ENCODE data around the gene SYT1. TPM values are rescaled to one million over a fixed set of nuclear protein-coding genes. Genes with fewer than 3 reads are reported as not detected.

SYT1 gene
- total and polyA plus RNA-seq, 2 donors = 0.82 to 1.5 TPM

- Histone ChIP-seq H3K36me3 (ENCODE audit: control insufficient read depth in 2 of 2, insufficient read depth in 2 of 2, low read length in 1 of 2) (no peaks in the 10 kb centered on the region), H3K27ac (ENCODE audit: low read depth in 1 of 2, low read length in 1 of 2) (no peak overlapping the region), H3K9me3 (ENCODE audit: control insufficient read depth in 2 of 2, insufficient read depth in 1 of 2, low read length in 1 of 2) (no peaks in the 10 kb centered on the region), H3K27me3 (ENCODE audit: control insufficient read depth in 2 of 2, insufficient read depth in 1 of 2, low read length in 1 of 2) (no peaks in the 10 kb centered on the region), H3K4me3 (ENCODE audit: low read length in 2 of 2) (no peak overlapping the region), H3K4me1 (ENCODE audit: control insufficient read depth in 2 of 2, insufficient read depth in 2 of 2, low read length in 2 of 2) (peaks cover 0 to 4% of the 10 kb centered on the region in 2 donors)
- 95% methylated on average over 4 of the region's 4 CpGs for WGBS
- no peak for DNase-seq (ENCODE audit: low read depth in 6 of 9, low spot score in 9 of 9)
Observed at GRCh38 chr12:79250186-79250585, 385.6 kb downstream of the SYT1 start.

- H3K27ac ChIP-seq (ENCODE audit: low read depth in 1 of 2, low read length in 1 of 2) = no peak overlapping the region
- H3K4me1 ChIP-seq (ENCODE audit: control insufficient read depth in 2 of 2, insufficient read depth in 2 of 2, low read length in 2 of 2) = peaks cover 0 to 4% of the 10 kb centered on the region in 2 donors
- H3K27me3 ChIP-seq (ENCODE audit: control insufficient read depth in 2 of 2, insufficient read depth in 1 of 2, low read length in 1 of 2) = no peaks in the 10 kb centered on the region
- H3K9me3 ChIP-seq (ENCODE audit: control insufficient read depth in 2 of 2, insufficient read depth in 1 of 2, low read length in 1 of 2) = no peaks in the 10 kb centered on the region
- H3K4me3 ChIP-seq (ENCODE audit: low read length in 2 of 2) = no peak overlapping the region
- H3K36me3 ChIP-seq (ENCODE audit: control insufficient read depth in 2 of 2, insufficient read depth in 2 of 2, low read length in 1 of 2) = no peaks in the 10 kb centered on the region
- WGBS = 92% methylated on average over 2 of the region's 2 CpGs
- DNase-seq (ENCODE audit: low read depth in 6 of 9, low spot score in 9 of 9) = no peak
Observed at GRCh38 chr12:79250960-79251755, 386.6 kb downstream of the SYT1 start.

GRCh38 chr12:79252358-79253075 lies 387.9 kb downstream of the SYT1 start:
- DNase-seq (ENCODE audit: low read depth in 6 of 9, low spot score in 9 of 9) = no peak
- WGBS = 85% methylated on average over 4 of the region's 4 CpGs

GRCh38 chr12:79255288-79255687 lies 390.7 kb downstream of the SYT1 start:
- no peaks in the 10 kb centered on the region for H3K27me3 ChIP-seq (ENCODE audit: control insufficient read depth in 2 of 2, insufficient read depth in 1 of 2, low read length in 1 of 2)
- 86% methylated on average over 2 of the region's 2 CpGs for WGBS

More at GRCh38 chr12:79252358-79253075, 387.9 kb downstream of the SYT1 start:
- Histone ChIP-seq H3K27me3 (ENCODE audit: control insufficient read depth in 2 of 2, insufficient read depth in 1 of 2, low read length in 1 of 2) (no peaks in the 10 kb centered on the region), H3K36me3 (ENCODE audit: control insufficient read depth in 2 of 2, insufficient read depth in 2 of 2, low read length in 1 of 2) (no peaks in the 10 kb centered on the region), H3K4me3 (ENCODE audit: low read length in 2 of 2) (no peak overlapping the region), H3K27ac (ENCODE audit: low read depth in 1 of 2, low read length in 1 of 2) (no peak overlapping the region), H3K9me3 (ENCODE audit: control insufficient read depth in 2 of 2, insufficient read depth in 1 of 2, low read length in 1 of 2) (no peaks in the 10 kb centered on the region), H3K4me1 (ENCODE audit: control insufficient read depth in 2 of 2, insufficient read depth in 2 of 2, low read length in 2 of 2) (peaks cover 0 to 4% of the 10 kb centered on the region in 2 donors)

GRCh38 chr12:79260923-79261322 lies 396.3 kb downstream of the SYT1 start:
- Histone ChIP-seq H3K27ac (ENCODE audit: low read depth in 1 of 2, low read length in 1 of 2) (no peak overlapping the region), H3K36me3 (ENCODE audit: control insufficient read depth in 2 of 2, insufficient read depth in 2 of 2, low read length in 1 of 2) (no peaks in the 10 kb centered on the region), H3K27me3 (ENCODE audit: control insufficient read depth in 2 of 2, insufficient read depth in 1 of 2, low read length in 1 of 2) (no peaks in the 10 kb centered on the region), H3K4me3 (ENCODE audit: low read length in 2 of 2) (no peak overlapping the region), H3K9me3 (ENCODE audit: control insufficient read depth in 2 of 2, insufficient read depth in 1 of 2, low read length in 1 of 2) (no peaks in the 10 kb centered on the region), H3K4me1 (ENCODE audit: control insufficient read depth in 2 of 2, insufficient read depth in 2 of 2, low read length in 2 of 2) (peaks cover 0 to 2% of the 10 kb centered on the region in 2 donors)
- 87% methylated on average over 2 of the region's 2 CpGs for WGBS
- no peak for DNase-seq (ENCODE audit: low read depth in 6 of 9, low spot score in 9 of 9)

More at GRCh38 chr12:79255288-79255687, 390.7 kb downstream of the SYT1 start:
- no peaks in the 10 kb centered on the region for H3K9me3 ChIP-seq (ENCODE audit: control insufficient read depth in 2 of 2, insufficient read depth in 1 of 2, low read length in 1 of 2)
- H3K27ac ChIP-seq (ENCODE audit: low read depth in 1 of 2, low read length in 1 of 2) = no peak overlapping the region
- H3K4me1 ChIP-seq (ENCODE audit: control insufficient read depth in 2 of 2, insufficient read depth in 2 of 2, low read length in 2 of 2) = peaks cover 0 to 4% of the 10 kb centered on the region in 2 donors
- no peaks in the 10 kb centered on the region for H3K36me3 ChIP-seq (ENCODE audit: control insufficient read depth in 2 of 2, insufficient read depth in 2 of 2, low read length in 1 of 2)
- H3K4me3 ChIP-seq (ENCODE audit: low read length in 2 of 2) = no peak overlapping the region
- no peak for DNase-seq (ENCODE audit: low read depth in 6 of 9, low spot score in 9 of 9)

GRCh38 chr12:79262938-79263337 lies 398.4 kb downstream of the SYT1 start:
- Histone ChIP-seq H3K27ac (ENCODE audit: low read depth in 1 of 2, low read length in 1 of 2) (no peak overlapping the region), H3K4me3 (ENCODE audit: low read length in 2 of 2) (no peak overlapping the region), H3K36me3 (ENCODE audit: control insufficient read depth in 2 of 2, insufficient read depth in 2 of 2, low read length in 1 of 2) (no peaks in the 10 kb centered on the region), H3K4me1 (ENCODE audit: control insufficient read depth in 2 of 2, insufficient read depth in 2 of 2, low read length in 2 of 2) (peaks cover 0 to 8% of the 10 kb centered on the region in 2 donors), H3K9me3 (ENCODE audit: control insufficient read depth in 2 of 2, insufficient read depth in 1 of 2, low read length in 1 of 2) (no peaks in the 10 kb centered on the region), H3K27me3 (ENCODE audit: control insufficient read depth in 2 of 2, insufficient read depth in 1 of 2, low read length in 1 of 2) (no peaks in the 10 kb centered on the region)
- WGBS = 89% methylated on average over 3 of the region's 3 CpGs
- no peak for DNase-seq (ENCODE audit: low read depth in 6 of 9, low spot score in 9 of 9)

DNA sequence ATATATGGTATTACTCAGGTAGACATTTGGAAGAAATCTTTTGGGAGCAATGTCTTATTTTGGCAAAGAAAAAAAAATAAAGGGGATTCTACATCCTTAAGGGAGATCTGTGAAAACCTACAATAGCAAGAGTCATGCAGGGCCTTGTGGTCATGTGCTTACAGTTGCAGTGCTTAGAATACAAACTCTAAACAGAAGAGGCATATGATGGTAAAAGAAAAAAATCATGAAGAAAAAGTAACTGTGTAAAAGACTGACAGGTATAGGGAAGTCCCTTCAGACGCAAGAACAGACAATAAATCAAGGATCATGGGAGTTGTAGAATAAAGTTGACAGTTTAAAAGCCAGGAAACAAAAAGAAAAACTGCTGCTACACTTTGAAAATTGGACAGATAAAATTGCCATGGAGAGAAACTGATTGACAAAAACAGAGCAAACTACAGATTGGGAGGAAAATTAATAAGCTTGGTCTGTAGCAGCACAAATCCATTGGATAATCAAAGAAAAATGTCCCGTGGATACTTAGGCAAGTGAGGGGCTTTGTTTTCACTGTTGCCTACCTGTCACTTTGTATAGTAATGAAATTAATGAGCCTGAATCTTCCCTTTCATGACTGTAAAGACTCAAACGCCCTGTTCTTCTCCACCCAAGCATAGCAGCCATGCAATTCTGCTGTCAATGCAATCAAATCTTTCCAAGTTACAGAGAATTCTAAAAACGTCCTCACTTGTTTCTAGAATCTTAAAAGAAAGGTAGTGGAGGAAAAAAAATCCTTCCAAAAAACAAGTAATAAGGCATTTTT lies 402.0 kb downstream of the SYT1 start:
- 45% methylated on average over 4 of the region's 4 CpGs for WGBS
- H3K9me3 ChIP-seq (ENCODE audit: control insufficient read depth in 2 of 2, insufficient read depth in 1 of 2, low read length in 1 of 2) = no peaks in the 10 kb centered on the region
- no peak overlapping the region for H3K27ac ChIP-seq (ENCODE audit: low read depth in 1 of 2, low read length in 1 of 2)
- H3K27me3 ChIP-seq (ENCODE audit: control insufficient read depth in 2 of 2, insufficient read depth in 1 of 2, low read length in 1 of 2) = no peaks in the 10 kb centered on the region
- DNase-seq (ENCODE audit: low read depth in 6 of 9, low spot score in 9 of 9) = no peak
- no peaks in the 10 kb centered on the region for H3K36me3 ChIP-seq (ENCODE audit: control insufficient read depth in 2 of 2, insufficient read depth in 2 of 2, low read length in 1 of 2)
- H3K4me1 ChIP-seq (ENCODE audit: control insufficient read depth in 2 of 2, insufficient read depth in 2 of 2, low read length in 2 of 2) = peaks cover 0 to 6% of the 10 kb centered on the region in 2 donors
- no peak overlapping the region for H3K4me3 ChIP-seq (ENCODE audit: low read length in 2 of 2)

DNA sequence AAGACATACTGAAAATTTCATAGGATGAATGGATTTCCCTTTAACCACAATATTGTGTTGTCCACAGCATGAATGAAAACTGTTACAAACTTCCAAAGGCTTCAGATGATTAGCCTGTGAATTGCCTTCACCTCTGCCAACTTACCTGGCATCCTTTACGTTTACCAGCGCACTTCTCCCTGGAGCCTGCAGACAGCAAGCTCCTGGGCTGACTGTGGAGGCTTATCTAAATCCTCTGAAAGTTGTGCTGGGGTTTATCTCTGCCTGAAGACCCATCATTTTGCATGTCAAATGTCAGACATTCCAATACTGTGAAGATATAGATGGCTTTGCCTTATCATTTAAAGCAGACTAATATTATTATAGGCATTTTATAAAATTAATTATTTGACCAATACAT lies 403.0 kb downstream of the SYT1 start:
- 90% methylated on average over 2 of the region's 2 CpGs for WGBS
- H3K4me1 ChIP-seq (ENCODE audit: control insufficient read depth in 2 of 2, insufficient read depth in 2 of 2, low read length in 2 of 2) = peaks cover 0 to 9% of the 10 kb centered on the region in 2 donors

More for the DNA sequence above, 403.0 kb downstream of the SYT1 start:
- Histone ChIP-seq H3K9me3 (ENCODE audit: control insufficient read depth in 2 of 2, insufficient read depth in 1 of 2, low read length in 1 of 2) (no peaks in the 10 kb centered on the region), H3K36me3 (ENCODE audit: control insufficient read depth in 2 of 2, insufficient read depth in 2 of 2, low read length in 1 of 2) (no peaks in the 10 kb centered on the region), H3K27me3 (ENCODE audit: control insufficient read depth in 2 of 2, insufficient read depth in 1 of 2, low read length in 1 of 2) (no peaks in the 10 kb centered on the region), H3K27ac (ENCODE audit: low read depth in 1 of 2, low read length in 1 of 2) (no peak overlapping the region), H3K4me3 (ENCODE audit: low read length in 2 of 2) (no peak overlapping the region)
- no peak for DNase-seq (ENCODE audit: low read depth in 6 of 9, low spot score in 9 of 9)
